GM12891 (cell line): ENCODE results near the gene GPR15LG.

Experiments used
- DNase-seq: peaks from one replicate; pipeline ENCODE4 v3.0.0; 2011; ENCODE audit warnings: low spot score; ENCODE audit not compliant: insufficient read length
- FAIRE-seq: peaks from 2 replicates; lab custom pipeline; 2011; peaks lifted over from hg19 to GRCh38; lab: Jason Lieb, UNC
- PAX5 ChIP-seq: IDR thresholded peaks from 2 replicates; pipeline ENCODE4 v1.6.1; 2011; ENCODE audit warnings: low read length, moderate library complexity, mild to moderate bottlenecking; ENCODE audit not compliant: insufficient read depth, severe bottlenecking
- POLR2A ChIP-seq: IDR thresholded peaks from 2 replicates; pipeline ENCODE4 v1.6.1; 2011; ENCODE audit warnings: low read depth, low read length, control low read depth
- POLR2AphosphoS5 ChIP-seq: IDR thresholded peaks from 2 replicates; pipeline ENCODE4 v1.6.1; 2011; ENCODE audit warnings: low read depth, low read length, control low read depth
- POU2F2 ChIP-seq: IDR thresholded peaks from 2 replicates; pipeline ENCODE4 v1.6.1; 2011; ENCODE audit warnings: low read depth, mild to moderate bottlenecking, control low read depth, low read length, moderate library complexity
- SPI1 ChIP-seq: IDR thresholded peaks from 2 replicates; pipeline ENCODE4 v1.6.1; 2011; ENCODE audit warnings: low read depth, low read length, control low read depth
- TAF1 ChIP-seq: IDR thresholded peaks from 2 replicates; pipeline ENCODE4 v1.6.1; 2011; ENCODE audit warnings: low read depth, low read length, control low read depth

The GPR15LG gene

DNA sequence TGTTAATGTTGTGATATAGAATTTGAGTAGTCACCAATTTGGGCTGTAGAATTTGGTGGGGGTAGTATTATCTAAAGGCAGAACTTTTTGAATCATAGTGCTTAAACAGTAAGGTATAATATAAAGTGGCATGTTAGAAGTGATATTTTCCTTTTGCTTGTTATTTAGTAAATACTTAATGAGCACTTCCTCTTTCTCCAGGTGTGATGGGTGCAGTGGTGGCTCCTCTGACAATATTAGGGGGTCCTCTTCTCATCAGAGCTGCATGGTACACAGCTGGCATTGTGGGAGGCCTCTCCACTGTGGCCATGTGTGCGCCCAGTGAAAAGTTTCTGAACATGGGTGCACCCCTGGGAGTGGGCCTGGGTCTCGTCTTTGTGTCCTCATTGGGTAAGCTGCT lies 23.7 kb upstream of the GPR15LG start:
- FAIRE-seq: no peak

DNA sequence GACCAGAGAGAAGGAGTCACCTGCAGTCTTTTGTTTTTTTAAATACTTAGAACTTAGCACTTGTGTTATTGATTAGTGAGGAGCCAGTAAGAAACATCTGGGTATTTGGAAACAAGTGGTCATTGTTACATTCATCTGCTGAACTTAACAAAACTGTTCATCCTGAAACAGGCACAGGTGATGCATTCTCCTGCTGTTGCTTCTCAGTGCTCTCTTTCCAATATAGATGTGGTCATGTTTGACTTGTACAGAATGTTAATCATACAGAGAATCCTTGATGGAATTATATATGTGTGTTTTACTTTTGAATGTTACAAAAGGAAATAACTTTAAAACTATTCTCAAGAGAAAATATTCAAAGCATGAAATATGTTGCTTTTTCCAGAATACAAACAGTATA lies 20.8 kb upstream of the GPR15LG start:
- no peak for TF ChIP-seq SPI1
- no peak for TF ChIP-seq TAF1
- no peak for TF ChIP-seq PAX5
- TF ChIP-seq POLR2A: no peak
- no peak for TF ChIP-seq POLR2AphosphoS5
- TF ChIP-seq POU2F2: no peak

More for the DNA sequence above, 23.7 kb upstream of the GPR15LG start:
- DNase-seq: no peak
- TF ChIP-seq POLR2AphosphoS5: no peak
- TF ChIP-seq SPI1: peak; percentile 53; the same call in 1 of the 2 replicates

GRCh38 chr10:84155521-84155920 lies 18.1 kb upstream of the GPR15LG start:
- FAIRE-seq (no peak), DNase-seq (no peak)
- TF ChIP-seq POLR2A (no peak), POLR2AphosphoS5 (peak; percentile 3; the same call in 1 of the 2 replicates)

More for the DNA sequence above, 20.8 kb upstream of the GPR15LG start:
- FAIRE-seq (no peak), DNase-seq (no peak)

DNA sequence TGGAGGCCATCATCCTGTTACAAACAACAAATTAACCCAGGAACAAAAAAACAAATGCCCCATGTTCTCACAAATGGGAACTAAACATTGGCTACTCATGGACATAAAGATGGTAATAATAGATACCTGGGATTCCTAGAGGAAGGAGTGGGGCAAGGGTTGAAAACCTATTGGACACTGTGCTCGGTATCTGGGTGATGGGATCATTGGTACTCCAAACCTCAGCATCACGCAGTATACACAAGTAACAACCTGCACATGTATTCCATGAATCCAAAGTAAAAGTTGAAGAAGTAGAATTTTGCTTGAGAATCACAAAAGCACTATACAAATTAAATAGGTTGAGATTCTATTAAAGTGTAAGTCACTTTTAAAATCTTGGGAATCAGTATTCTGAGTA lies 17.6 kb upstream of the GPR15LG start:
- no peak for DNase-seq
- TF ChIP-seq POU2F2 (no peak), TAF1 (no peak), POLR2A (no peak), SPI1 (no peak), POLR2AphosphoS5 (no peak), PAX5 (no peak)
- FAIRE-seq: no peak

DNA sequence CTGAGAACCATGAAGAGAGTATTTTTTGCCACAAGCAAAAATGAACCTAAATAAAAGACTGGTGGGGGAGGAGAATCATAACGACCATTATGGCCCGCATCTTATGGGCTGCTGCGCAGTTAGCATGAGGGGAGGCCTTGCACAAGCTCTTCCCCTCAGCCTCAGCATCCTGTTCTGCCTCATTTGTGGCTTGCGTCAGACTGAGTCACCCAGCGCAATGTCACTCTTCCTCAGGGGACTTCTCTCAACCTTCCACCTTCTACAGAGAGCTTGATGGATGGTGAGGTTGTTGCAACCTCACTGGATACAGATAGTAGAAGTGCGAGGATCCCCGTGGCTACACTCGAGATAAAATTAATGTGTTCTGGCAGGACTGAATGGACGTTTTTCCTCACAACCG lies 16.8 kb upstream of the GPR15LG start:
- TF ChIP-seq POLR2AphosphoS5: peak; percentile 57
- TF ChIP-seq TAF1: no peak
- 0 out of 2 replicates have a peak, but pooled peaks have one; percentile 22 for TF ChIP-seq POLR2A
- TF ChIP-seq PAX5: no peak
- no peak for TF ChIP-seq POU2F2
- TF ChIP-seq SPI1: no peak
- FAIRE-seq: peak; percentile 52
- DNase-seq: no peak

GRCh38 chr10:84158061-84158460 lies 15.5 kb upstream of the GPR15LG start:
- TF ChIP-seq POLR2AphosphoS5: no peak
- no peak for TF ChIP-seq POLR2A
- TF ChIP-seq SPI1: no peak
- TF ChIP-seq TAF1: no peak
- no peak for TF ChIP-seq PAX5
- FAIRE-seq: no peak

DNA sequence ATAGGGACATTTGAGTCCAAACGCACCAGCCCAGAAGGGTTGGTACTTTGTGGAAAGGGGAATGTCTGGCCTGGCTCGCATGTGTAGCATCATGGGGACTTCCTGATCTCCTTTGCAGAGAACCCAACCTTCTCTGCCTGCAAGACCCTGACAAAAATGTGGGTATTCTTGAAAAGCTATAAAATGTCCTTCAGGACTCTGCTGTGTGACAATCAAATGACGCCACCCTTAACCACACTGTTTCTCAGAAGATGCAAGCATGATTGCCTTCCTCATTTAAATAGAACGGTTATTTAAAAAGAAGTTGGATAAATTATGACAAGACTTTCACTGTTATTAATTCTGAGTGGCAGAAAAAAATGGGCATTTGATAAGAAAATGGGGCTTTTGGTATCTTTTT lies 15.1 kb upstream of the GPR15LG start:
- TF ChIP-seq TAF1 (no peak), POLR2A (no peak), SPI1 (no peak)
- DNase-seq: no peak
- no peak for FAIRE-seq

More at GRCh38 chr10:84158061-84158460, 15.5 kb upstream of the GPR15LG start:
- no peak for DNase-seq

- no peak for TF ChIP-seq POU2F2
- no peak for TF ChIP-seq POLR2A
- no peak for TF ChIP-seq PAX5
- no peak for TF ChIP-seq POLR2AphosphoS5
- TF ChIP-seq SPI1: no peak
- no peak for TF ChIP-seq TAF1
Observed at GRCh38 chr10:84159076-84159685, 14.4 kb upstream of the GPR15LG start.

GRCh38 chr10:84160663-84161362 lies 12.8 kb upstream of the GPR15LG start:
- DNase-seq (no peak), FAIRE-seq (no peak)
- TF ChIP-seq TAF1 (no peak), POU2F2 (no peak), SPI1 (no peak), PAX5 (no peak), POLR2A (no peak), POLR2AphosphoS5 (no peak)

More at GRCh38 chr10:84159076-84159685, 14.4 kb upstream of the GPR15LG start:
- FAIRE-seq (no peak), DNase-seq (no peak)

- DNase-seq: no peak
- FAIRE-seq: no peak
- TF ChIP-seq SPI1 (no peak), TAF1 (no peak), POLR2AphosphoS5 (no peak), POLR2A (no peak), POU2F2 (no peak), PAX5 (no peak)
Observed at GRCh38 chr10:84163996-84164395, 9.6 kb upstream of the GPR15LG start.
